HG03108 (cell line): ENCODE results near the gene ABCC10.
"Not testable (repeated sequence)": the region's sequence is repeated elsewhere in the genome, so short reads cannot be mapped to it uniquely, and the experiment has no call there.

ENCODE experiments used
- ATAC-seq: cut with Tn5 transposase; IDR thresholded peaks from one replicate; pipeline ENCODE4 v1.9.1; 2021; ENCODE audit warnings: moderate library complexity; ENCODE audit not compliant: unreplicated experiment

Gene ABCC10

GRCh38 chr6:43407296-43407695 is 20.0 kb upstream of the ABCC10 start:
- no peak for ATAC-seq

- no peak for ATAC-seq
Observed at GRCh38 chr6:43408259-43408658, 19.1 kb upstream of the ABCC10 start.

- ATAC-seq = not testable (repeated sequence)
Observed at GRCh38 chr6:43410776-43411175, 16.6 kb upstream of the ABCC10 start.

- ATAC-seq = no peak
Observed at GRCh38 chr6:43412541-43412940, 14.8 kb upstream of the ABCC10 start.

- ATAC-seq = no peak
Observed at GRCh38 chr6:43413002-43413401, 14.3 kb upstream of the ABCC10 start.

GRCh38 chr6:43415275-43415674 is 12.1 kb upstream of the ABCC10 start:
- ATAC-seq = not testable (repeated sequence)

- ATAC-seq = no peak
Observed at GRCh38 chr6:43416935-43417334, 10.4 kb upstream of the ABCC10 start.

- no peak for ATAC-seq
Observed at GRCh38 chr6:43420012-43420709, 7.2 kb upstream of the ABCC10 start.

GRCh38 chr6:43421831-43422230 is 5.5 kb upstream of the ABCC10 start:
- ATAC-seq = no peak

- not testable (repeated sequence) for ATAC-seq
Observed at GRCh38 chr6:43425083-43425482, 2.3 kb upstream of the ABCC10 start.

GRCh38 chr6:43426928-43427405 is 374 bp upstream of the ABCC10 start:
- no peak for ATAC-seq

GRCh38 chr6:43428112-43428570 is 800 bp downstream of the ABCC10 start:
- no peak for ATAC-seq

- ATAC-seq = no peak
Observed at GRCh38 chr6:43428874-43429273, 1.5 kb downstream of the ABCC10 start.

- ATAC-seq = no peak
Observed at GRCh38 chr6:43432009-43432945, 4.9 kb downstream of the ABCC10 start.

GRCh38 chr6:43433148-43433547 is 5.8 kb downstream of the ABCC10 start:
- ATAC-seq = no peak

- ATAC-seq = no peak
Observed at GRCh38 chr6:43434001-43434840, 6.9 kb downstream of the ABCC10 start.

- ATAC-seq = no peak
Observed at GRCh38 chr6:43434943-43435342, 7.6 kb downstream of the ABCC10 start.

GRCh38 chr6:43435682-43436437 is 8.5 kb downstream of the ABCC10 start:
- ATAC-seq = no peak

- ATAC-seq = no peak
Observed at GRCh38 chr6:43436577-43437282, 9.4 kb downstream of the ABCC10 start.

GRCh38 chr6:43437700-43438099 is 10.4 kb downstream of the ABCC10 start:
- no peak for ATAC-seq
